Right cardiac atrium (tissue), 5 donors: Measurements from ENCODE around the gene ADGRL2. TPM values are rescaled to one million over a fixed set of nuclear protein-coding genes. Genes with fewer than 3 reads are reported as not detected.
"Not testable (repeated sequence)": the region's sequence is repeated elsewhere in the genome, so short reads cannot be mapped to it uniquely, and the experiment has no call there.

Experiments
- ATAC-seq, 2 donors: fragments of 200-7000 bp; cut with Tn5 transposase; one replicate each; pipeline versions ENCODE4 v1.8.0 to v1.9.1; 2020; ENCODE audit warnings: moderate library complexity in 2 of 2, mild to moderate bottlenecking in 1 of 2
- DNase-seq, 3 donors: peaks; one replicate each; pipeline ENCODE4 v3.0.0-alpha.2; 2020
- H3K27ac ChIP-seq: one replicate; pipeline ENCODE4 v1.5.1; 2013; ENCODE audit warnings: mild to moderate bottlenecking, low read length, control low read depth, moderate library complexity
- H3K27me3 ChIP-seq: one replicate; pipeline ENCODE4 v1.6.1; 2013; ENCODE audit not compliant: control insufficient read depth, insufficient read depth
- H3K4me1 ChIP-seq: one replicate; pipeline ENCODE4 v1.6.1; 2013; ENCODE audit warnings: low read length; ENCODE audit not compliant: control insufficient read depth, insufficient read depth
- H3K4me3 ChIP-seq: one replicate; pipeline ENCODE4 v1.5.1; 2013; ENCODE audit warnings: low read length, control low read depth
- H3K9me3 ChIP-seq: one replicate; pipeline ENCODE4 v1.6.1; 2013; ENCODE audit warnings: low read length; ENCODE audit not compliant: control insufficient read depth
- WGBS: extraction: QIAGEN DNeasy Blood & Tissue Kit; methylation state at CpG from one replicate; pipeline ENCODE4 v1.1.7; 2013; 5-methylcytosine and 5-hydroxymethylcytosine counted together
- intact Hi-C, 4 donors: fragments of 100-400 bp; cut with DNase I; formaldehyde crosslinking; loops; one replicate each; pipeline versions ENCODE4 v1.11.0 to v1.14.0; 2022 to 2023
- polyA plus RNA-seq: library from polyadenylated mRNA; stranded (reverse); fragments of 200-250 nt; gene quantifications from one replicate; pipeline ENCODE4 v1.2.3, GENCODE V29; 2013
- total RNA-seq, 4 donors: library from RNA; stranded (reverse); fragmentation: NEBNext Ultra II Directional; extraction: Animal tissue kit (Norgen Biotek cat#: 25700); gene quantifications; one replicate each; pipeline ENCODE4 v1.2.1, GENCODE V29; 2021
- donor health status: healthy with polysubstance abuse.
- donor health status: DM: no; HTN: yes; CAD: no.
- donor health status: DM: no; HTN: no; CAD: no.
- donor health status: DM: no; HTN: yes; CAD: no; lungs with severe emphysema.
- donor health status: DM: yes; HTN: yes; CAD: no.

Gene ADGRL2
- total and polyA plus RNA-seq, 5 donors, result 41.5 to 78.2 (median 70.0) TPM

GRCh38 chr1:81878538-81878937, 77.8 kb downstream of the ADGRL2 start:
- H3K4me1 ChIP-seq, result peaks cover 6% of the 10 kb centered on the region
- H3K27ac ChIP-seq, result no peak overlapping the region
- intact Hi-C loops, result no loop called here
- H3K4me3 ChIP-seq, result no peak overlapping the region
- DNase-seq (no peak), ATAC-seq (no peak)
- WGBS, result 74% methylated on average over 1 of the region's 1 CpG
- no peaks in the 10 kb centered on the region for H3K27me3 ChIP-seq
- H3K9me3 ChIP-seq, result no peaks in the 10 kb centered on the region

GRCh38 chr1:81880781-81881180, 80.0 kb downstream of the ADGRL2 start:
- WGBS, result 98% methylated on average over 1 of the region's 1 CpG
- ATAC-seq (no peak), DNase-seq (no peak)
- intact Hi-C loops, result no loop called here
- no peaks in the 10 kb centered on the region for H3K9me3 ChIP-seq
- H3K4me3 ChIP-seq, result no peak overlapping the region
- no peaks in the 10 kb centered on the region for H3K4me1 ChIP-seq
- H3K27ac ChIP-seq, result no peak overlapping the region
- no peaks in the 10 kb centered on the region for H3K27me3 ChIP-seq

- Histone ChIP-seq H3K27ac (no peak overlapping the region), H3K4me3 (no peak overlapping the region), H3K27me3 (no peaks in the 10 kb centered on the region), H3K9me3 (no peaks in the 10 kb centered on the region), H3K4me1 (no peaks in the 10 kb centered on the region)
- intact Hi-C loops, result no loop called here
- DNase-seq, result no peak
- ATAC-seq, result no peak
- WGBS, result 80% methylated on average over 4 of the region's 4 CpGs
Observed at GRCh38 chr1:81885291-81885690, 84.6 kb downstream of the ADGRL2 start.

- 93% methylated on average over 6 of the region's 6 CpGs for WGBS
- H3K4me3 ChIP-seq, ATAC-seq, DNase-seq, intact Hi-C loops, H3K27ac ChIP-seq, H3K4me1 ChIP-seq, H3K9me3 ChIP-seq, H3K27me3 ChIP-seq: not testable (repeated sequence)
Observed at GRCh38 chr1:81886292-81886691, 85.6 kb downstream of the ADGRL2 start.

- WGBS, result 51% methylated on average over 5 of the region's 5 CpGs
- no peak overlapping the region for H3K4me3 ChIP-seq
Observed at GRCh38 chr1:81887421-81888144, 86.8 kb downstream of the ADGRL2 start.

GRCh38 chr1:81889166-81889565, 88.4 kb downstream of the ADGRL2 start:
- Histone ChIP-seq H3K4me3 (no peak overlapping the region), H3K27ac (no peak overlapping the region), H3K27me3 (no peaks in the 10 kb centered on the region), H3K4me1 (peaks cover 1% of the 10 kb centered on the region), H3K9me3 (no peaks in the 10 kb centered on the region)
- intact Hi-C loops, result no loop called here
- 89% methylated on average over 4 of the region's 4 CpGs for WGBS
- DNase-seq (no peak), ATAC-seq (no peak)

More at GRCh38 chr1:81887421-81888144, 86.8 kb downstream of the ADGRL2 start:
- Histone ChIP-seq H3K27me3 (no peaks in the 10 kb centered on the region), H3K4me1 (no peaks in the 10 kb centered on the region), H3K27ac (no peak overlapping the region), H3K9me3 (no peaks in the 10 kb centered on the region)
- intact Hi-C loops, result no loop called here
- DNase-seq (no peak), ATAC-seq (no peak)

GRCh38 chr1:81894867-81895266, 94.1 kb downstream of the ADGRL2 start:
- Histone ChIP-seq H3K9me3 (no peaks in the 10 kb centered on the region), H3K27ac (no peak overlapping the region), H3K4me1 (peaks cover 3% of the 10 kb centered on the region), H3K27me3 (no peaks in the 10 kb centered on the region), H3K4me3 (no peak overlapping the region)
- intact Hi-C loops, result no loop called here
- ATAC-seq (no peak), DNase-seq (no peak)
- WGBS, result 88% methylated on average over 2 of the region's 2 CpGs

GRCh38 chr1:81899214-81899821, 98.6 kb downstream of the ADGRL2 start:
- WGBS, result 90% methylated on average over 5 of the region's 5 CpGs
- intact Hi-C loops, result no loop called here
- DNase-seq (no peak), ATAC-seq (no peak)
- Histone ChIP-seq H3K27me3 (no peaks in the 10 kb centered on the region), H3K4me3 (no peak overlapping the region), H3K27ac (no peak overlapping the region), H3K4me1 (peaks cover 3% of the 10 kb centered on the region), H3K9me3 (no peaks in the 10 kb centered on the region)

- no peak overlapping the region for H3K27ac ChIP-seq
- peaks cover 1% of the 10 kb centered on the region for H3K4me1 ChIP-seq
- no peak overlapping the region for H3K4me3 ChIP-seq
- H3K9me3 ChIP-seq, result no peaks in the 10 kb centered on the region
- DNase-seq (no peak), ATAC-seq (no peak)
- 96% methylated on average over 2 of the region's 2 CpGs for WGBS
- intact Hi-C loops, result no loop called here
- H3K27me3 ChIP-seq, result no peaks in the 10 kb centered on the region
Observed at GRCh38 chr1:81907575-81907974, 106.8 kb downstream of the ADGRL2 start.

- H3K4me3 ChIP-seq, result no peak overlapping the region
- H3K9me3 ChIP-seq, result no peaks in the 10 kb centered on the region
- no peak overlapping the region for H3K27ac ChIP-seq
- intact Hi-C loops, result no loop called here
- no peaks in the 10 kb centered on the region for H3K4me1 ChIP-seq
- ATAC-seq (no peak), DNase-seq (no peak)
- no peaks in the 10 kb centered on the region for H3K27me3 ChIP-seq
- 94% methylated on average over 3 of the region's 3 CpGs for WGBS
Observed at GRCh38 chr1:81912383-81912782, 111.6 kb downstream of the ADGRL2 start.

- 76% methylated on average over 3 of the region's 3 CpGs for WGBS
- ATAC-seq (no peak), DNase-seq (no peak)
- Histone ChIP-seq H3K27me3 (no peaks in the 10 kb centered on the region), H3K9me3 (no peaks in the 10 kb centered on the region), H3K27ac (no peak overlapping the region), H3K4me1 (peaks cover 2% of the 10 kb centered on the region), H3K4me3 (no peak overlapping the region)
- intact Hi-C loops, result no loop called here
Observed at GRCh38 chr1:81915937-81916336, 115.2 kb downstream of the ADGRL2 start.
